Progenitor cell of endocrine pancreas (in vitro differentiated cells): Measurements from ENCODE around the gene ALG8. TPM values are rescaled to one million over a fixed set of nuclear protein-coding genes. Genes with fewer than 3 reads are reported as not detected.

ENCODE experiments used
- DNase-seq: peaks from one replicate; pipeline ENCODE4 v3.0.0; 2021; ENCODE audit warnings: low spot score; ENCODE audit not compliant: unreplicated experiment
- H3K27ac Mint-ChIP-seq: 2 replicates; pipeline ENCODE4 v1.8.0; 2021; ENCODE audit warnings: mild to moderate bottlenecking, moderate library complexity, mixed read lengths
- H3K27me3 Mint-ChIP-seq: 2 replicates; pipeline ENCODE4 v1.8.0; 2021; ENCODE audit warnings: mixed read lengths
- H3K36me3 Mint-ChIP-seq: 2 replicates; pipeline ENCODE4 v1.8.0; 2022; ENCODE audit warnings: mixed read lengths; ENCODE audit not compliant: insufficient read depth
- H3K4me1 Mint-ChIP-seq: 2 replicates; pipeline ENCODE4 v1.8.0; 2021; ENCODE audit warnings: low read depth, mixed read lengths
- H3K4me3 Mint-ChIP-seq: 2 replicates; pipeline ENCODE4 v1.8.0; 2021; ENCODE audit warnings: low read depth, mild to moderate bottlenecking, moderate library complexity, mixed read lengths
- H3K9me3 Mint-ChIP-seq: 2 replicates; pipeline ENCODE4 v1.8.0; 2021; ENCODE audit warnings: low read depth, mixed read lengths
- total RNA-seq: library from RNA; stranded (reverse); gene quantifications from 2 replicates; pipeline ENCODE4 v1.2.1, GENCODE V29; 2021
- TF ChIP-seq, protein P1 (sequence below): fragments of 200-600 bp; sonication (generic); IDR thresholded peaks from one replicate; pipeline ENCODE4 v1.5.0; 2021; ENCODE audit warnings: antibody characterized with exemption, mild to moderate bottlenecking; ENCODE audit not compliant: unreplicated experiment

The ALG8 gene
- total RNA-seq, 1 donor from 2014 or later = 60.4 TPM

DNA sequence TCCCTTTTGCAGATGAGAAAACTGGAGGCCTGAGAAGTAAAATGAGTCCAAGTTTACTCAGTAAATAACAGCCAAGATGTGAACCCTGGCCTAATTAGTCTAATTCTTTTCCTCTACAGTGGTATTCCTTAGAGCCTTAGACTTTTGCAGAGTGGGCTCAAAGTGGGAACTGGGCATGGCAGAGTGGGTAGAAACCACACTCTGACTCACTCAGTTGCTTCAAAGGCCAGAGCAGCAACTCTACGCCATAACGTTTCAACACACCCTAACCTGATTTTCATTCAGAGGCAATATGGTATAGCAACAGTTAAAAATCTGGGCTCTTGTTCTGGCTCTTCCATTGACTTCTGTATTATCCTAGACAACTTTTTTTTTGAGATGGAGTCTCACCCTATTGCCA is 73.0 kb downstream of the ALG8 start:
- TF ChIP-seq, protein P1, sequence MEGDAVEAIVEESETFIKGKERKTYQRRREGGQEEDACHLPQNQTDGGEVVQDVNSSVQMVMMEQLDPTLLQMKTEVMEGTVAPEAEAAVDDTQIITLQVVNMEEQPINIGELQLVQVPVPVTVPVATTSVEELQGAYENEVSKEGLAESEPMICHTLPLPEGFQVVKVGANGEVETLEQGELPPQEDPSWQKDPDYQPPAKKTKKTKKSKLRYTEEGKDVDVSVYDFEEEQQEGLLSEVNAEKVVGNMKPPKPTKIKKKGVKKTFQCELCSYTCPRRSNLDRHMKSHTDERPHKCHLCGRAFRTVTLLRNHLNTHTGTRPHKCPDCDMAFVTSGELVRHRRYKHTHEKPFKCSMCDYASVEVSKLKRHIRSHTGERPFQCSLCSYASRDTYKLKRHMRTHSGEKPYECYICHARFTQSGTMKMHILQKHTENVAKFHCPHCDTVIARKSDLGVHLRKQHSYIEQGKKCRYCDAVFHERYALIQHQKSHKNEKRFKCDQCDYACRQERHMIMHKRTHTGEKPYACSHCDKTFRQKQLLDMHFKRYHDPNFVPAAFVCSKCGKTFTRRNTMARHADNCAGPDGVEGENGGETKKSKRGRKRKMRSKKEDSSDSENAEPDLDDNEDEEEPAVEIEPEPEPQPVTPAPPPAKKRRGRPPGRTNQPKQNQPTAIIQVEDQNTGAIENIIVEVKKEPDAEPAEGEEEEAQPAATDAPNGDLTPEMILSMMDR = no peak
- Mint-ChIP-seq H3K4me1 (no peaks in the 10 kb centered on the region), H3K27ac (peak overlapping the region; percentile 59), H3K4me3 (no peak overlapping the region), H3K27me3 (no peaks in the 10 kb centered on the region), H3K36me3 (peaks cover 15% of the 10 kb centered on the region), H3K9me3 (no peaks in the 10 kb centered on the region)
- no peak for DNase-seq

DNA sequence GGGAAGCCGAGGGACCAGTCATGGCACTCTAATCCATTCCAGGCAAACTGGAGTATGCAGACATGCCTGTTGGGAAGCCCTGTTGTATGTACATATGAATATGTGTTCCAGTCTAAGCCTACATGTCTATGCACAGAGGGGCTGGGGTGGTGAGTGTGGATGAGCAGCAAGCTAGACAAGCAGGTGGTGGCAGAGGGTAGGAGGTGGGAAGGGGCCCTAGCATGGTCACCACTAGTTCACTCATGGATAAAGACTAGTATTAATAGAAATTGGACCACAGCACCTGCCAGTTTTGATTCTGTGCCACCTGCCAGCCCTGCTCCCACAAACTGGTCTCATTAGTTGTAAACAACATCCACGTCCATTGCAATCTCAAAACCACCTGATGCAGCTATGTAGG is 74.2 kb downstream of the ALG8 start:
- no peak for DNase-seq
- H3K9me3 Mint-ChIP-seq = no peaks in the 10 kb centered on the region
- H3K27ac Mint-ChIP-seq = no peak overlapping the region
- peaks cover 13% of the 10 kb centered on the region for H3K36me3 Mint-ChIP-seq
- TF ChIP-seq, protein P1 = no peak
- H3K4me3 Mint-ChIP-seq = no peak overlapping the region
- H3K4me1 Mint-ChIP-seq = no peaks in the 10 kb centered on the region
- no peaks in the 10 kb centered on the region for H3K27me3 Mint-ChIP-seq

DNA sequence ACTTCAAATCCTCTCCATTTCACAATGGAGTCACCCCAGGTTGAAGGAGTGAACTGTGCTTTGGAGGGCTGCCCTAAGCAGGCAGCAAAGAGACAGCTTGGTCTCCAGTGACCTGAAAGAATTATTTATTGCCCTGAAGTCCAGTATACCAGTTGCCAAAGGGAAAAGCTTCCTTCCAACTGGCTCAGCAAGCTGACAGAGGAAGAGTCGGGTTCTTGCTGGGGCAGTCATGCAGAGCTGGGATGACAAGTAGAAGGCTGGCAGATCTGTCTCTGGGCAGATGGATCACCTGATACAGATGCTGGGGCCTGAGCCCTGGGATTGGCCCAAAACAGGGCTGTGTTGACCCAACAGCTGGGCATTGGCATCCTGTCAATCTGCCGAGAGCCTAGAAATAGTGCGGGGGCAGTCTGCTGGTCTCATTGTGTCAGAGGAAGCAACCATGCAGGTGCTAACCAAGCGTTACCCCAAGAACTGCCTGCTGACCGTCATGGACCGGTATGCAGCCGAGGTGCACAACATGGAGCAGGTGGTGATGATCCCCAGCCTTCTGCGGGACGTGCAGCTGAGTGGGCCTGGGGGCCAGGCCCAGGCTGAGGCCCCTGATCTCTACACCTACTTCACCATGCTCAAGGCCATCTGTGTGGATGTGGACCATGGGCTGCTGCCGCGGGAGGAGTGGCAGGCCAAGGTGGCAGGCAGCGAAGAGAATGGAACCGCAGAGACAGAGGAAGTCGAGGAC is 75.8 kb downstream of the ALG8 start, which contains the start of gene THRSP:
THRSP (plus strand) TSS at position 422 of the 742 bp plus-strand sequence; CDS start at position 443, 21 bp downstream.
- Mint-ChIP-seq H3K9me3 (no peaks in the 10 kb centered on the region), H3K27ac (no peak within 1 kb of the TSS), H3K4me3 (no peak within 1 kb of the TSS), H3K27me3 (no peaks in the 10 kb centered on the region), H3K36me3 (peaks cover 9% of the 10 kb centered on the region), H3K4me1 (no peaks in the 10 kb centered on the region)
- DNase-seq = no peak
- TF ChIP-seq, protein P1 = no peak

DNA sequence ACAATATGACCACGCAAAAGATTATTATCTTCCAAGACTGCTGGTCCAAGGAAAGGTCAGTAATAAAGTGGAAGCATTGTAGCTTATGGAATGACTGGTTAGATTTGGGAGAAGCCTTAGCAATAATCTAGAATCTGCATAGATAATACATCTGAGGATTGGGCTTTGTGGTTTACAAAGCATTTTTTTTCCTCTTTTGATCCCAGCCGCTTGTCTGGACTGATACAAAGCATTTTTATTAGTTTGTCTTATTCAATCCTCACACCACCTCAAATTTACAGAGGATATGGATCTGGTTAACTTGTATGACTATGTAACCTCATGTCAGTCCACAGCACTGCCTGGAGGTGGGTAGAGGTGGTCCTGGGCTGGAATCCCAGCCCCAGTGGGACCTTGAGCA is 76.8 kb downstream of the ALG8 start:
- DNase-seq = no peak
- H3K9me3 Mint-ChIP-seq = no peaks in the 10 kb centered on the region
- H3K27me3 Mint-ChIP-seq = no peaks in the 10 kb centered on the region
- peaks cover 4% of the 10 kb centered on the region for H3K36me3 Mint-ChIP-seq
- no peak overlapping the region for H3K27ac Mint-ChIP-seq
- H3K4me1 Mint-ChIP-seq = no peaks in the 10 kb centered on the region
- TF ChIP-seq, protein P1 = no peak
- no peak overlapping the region for H3K4me3 Mint-ChIP-seq

DNA sequence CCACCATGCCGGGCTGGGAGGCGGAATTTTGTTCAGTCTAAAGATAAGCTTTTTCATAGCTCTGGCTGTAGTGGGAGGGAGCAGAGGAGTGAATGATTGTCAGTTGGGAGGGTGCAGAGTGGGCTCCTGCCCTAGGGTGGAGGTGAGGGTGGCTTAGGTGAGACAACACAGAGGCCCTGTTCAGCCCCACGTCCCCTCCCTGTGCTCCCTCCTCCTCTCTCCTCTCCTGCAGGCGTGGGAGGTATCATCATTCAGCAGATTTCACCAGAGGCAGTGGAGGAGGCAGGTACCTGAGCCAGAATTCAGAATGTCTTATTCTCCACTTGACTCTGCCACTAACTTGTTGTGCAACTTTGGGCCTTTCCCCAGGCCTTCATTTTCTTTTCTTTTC is 77.5 kb downstream of the ALG8 start:
- Mint-ChIP-seq H3K36me3 (no peaks in the 10 kb centered on the region), H3K27me3 (no peaks in the 10 kb centered on the region), H3K4me3 (no peak overlapping the region), H3K9me3 (no peaks in the 10 kb centered on the region), H3K27ac (no peak overlapping the region), H3K4me1 (no peaks in the 10 kb centered on the region)
- TF ChIP-seq, protein P1 = no peak
- DNase-seq = no peak
